Neural progenitor cell (in vitro differentiated cells): ENCODE data around the gene SERGEF.

Experiments used
- EZH2 ChIP-seq: fragments of 200-600 bp; sonication (generic); IDR thresholded peaks from 2 replicates; pipeline ENCODE4 v1.6.1; 2017; ENCODE audit warnings: antibody characterized with exemption, mild to moderate bottlenecking, moderate library complexity
- EZH2phosphoT487 ChIP-seq: fragments of 200-600 bp; sonication (generic); IDR thresholded peaks from 2 replicates; pipeline ENCODE4 v1.6.1; 2017; ENCODE audit warnings: antibody characterized with exemption
- TF ChIP-seq, protein P1 (sequence below): fragments of 200-600 bp; sonication (generic); IDR thresholded peaks from 2 replicates; pipeline ENCODE4 v1.5.1; 2017; ENCODE audit warnings: antibody characterized with exemption, mild to moderate bottlenecking

- TF ChIP-seq, protein P1, sequence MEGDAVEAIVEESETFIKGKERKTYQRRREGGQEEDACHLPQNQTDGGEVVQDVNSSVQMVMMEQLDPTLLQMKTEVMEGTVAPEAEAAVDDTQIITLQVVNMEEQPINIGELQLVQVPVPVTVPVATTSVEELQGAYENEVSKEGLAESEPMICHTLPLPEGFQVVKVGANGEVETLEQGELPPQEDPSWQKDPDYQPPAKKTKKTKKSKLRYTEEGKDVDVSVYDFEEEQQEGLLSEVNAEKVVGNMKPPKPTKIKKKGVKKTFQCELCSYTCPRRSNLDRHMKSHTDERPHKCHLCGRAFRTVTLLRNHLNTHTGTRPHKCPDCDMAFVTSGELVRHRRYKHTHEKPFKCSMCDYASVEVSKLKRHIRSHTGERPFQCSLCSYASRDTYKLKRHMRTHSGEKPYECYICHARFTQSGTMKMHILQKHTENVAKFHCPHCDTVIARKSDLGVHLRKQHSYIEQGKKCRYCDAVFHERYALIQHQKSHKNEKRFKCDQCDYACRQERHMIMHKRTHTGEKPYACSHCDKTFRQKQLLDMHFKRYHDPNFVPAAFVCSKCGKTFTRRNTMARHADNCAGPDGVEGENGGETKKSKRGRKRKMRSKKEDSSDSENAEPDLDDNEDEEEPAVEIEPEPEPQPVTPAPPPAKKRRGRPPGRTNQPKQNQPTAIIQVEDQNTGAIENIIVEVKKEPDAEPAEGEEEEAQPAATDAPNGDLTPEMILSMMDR = no peak
- TF ChIP-seq EZH2 (no peak), EZH2phosphoT487 (no peak)
Observed at GRCh38 chr11:17898782-17899181, 114.1 kb downstream of the SERGEF start.
